A549 (cell line): ENCODE results near the gene NUP205.

ENCODE experiments used
- BHLHE40 ChIP-seq: IDR thresholded peaks from 2 replicates; pipeline ENCODE4 v1.6.1; 2012; ENCODE audit warnings: low read depth, low read length, inconsistent platforms
- JUN ChIP-seq, 2 experiments: fragments of >200 bp; sonication (Bioruptor Twin); formaldehyde crosslinking; IDR thresholded peaks; 2 replicates in 1 of 2; 3 replicates in 1 of 2; pipeline ENCODE4 v1.6.1; 2016 to 2017

- peak; percentile 89 to 93; a peak in 4 of 5 replicates for TF ChIP-seq JUN (IDR thresholded peaks at IDR 0.05)
- TF ChIP-seq BHLHE40, result no peak
Observed at GRCh38 chr7:135557455-135558336, at the start of gene NUP205.
